ENCODE results near the gene CTDSPL.

- no peak for TF ChIP-seq POLR2A (IDR thresholded peaks at IDR 0.05; ENCODE audit: low read depth, low read length)
- TF ChIP-seq KAT2A (conservative IDR thresholded peaks at IDR 0.05; ENCODE audit: control insufficient read depth, low read depth, low read length): no peak
- TF ChIP-seq NFYB (IDR thresholded peaks at IDR 0.05; ENCODE audit: insufficient read depth, low read depth, low read length): no peak
- no peak for TF ChIP-seq SUZ12 (IDR thresholded peaks at IDR 0.05; ENCODE audit: unreplicated experiment)
- TF ChIP-seq MYC (IDR thresholded peaks at IDR 0.05; ENCODE audit: insufficient read depth, insufficient read length, insufficient replicate concordance, low read length, severe bottlenecking): no peak
- TF ChIP-seq NKRF (conservative IDR thresholded peaks at IDR 0.05): no peak
Observed at GRCh38 chr3:37904601-37905000, 42.9 kb downstream of the CTDSPL start.

Data from GM12878 (cell line).